H9 (cell line): ENCODE measurements around the gene ZSWIM4. TPM values are rescaled to one million over a fixed set of nuclear protein-coding genes. Genes with fewer than 3 reads are reported as not detected.

Experiments
- DNase-seq: peaks from one replicate; pipeline ENCODE4 v3.0.0-alpha.2; 2017
- H2AFZ ChIP-seq: one replicate; pipeline ENCODE4 v1.6.1; 2013; ENCODE audit warnings: mild to moderate bottlenecking, low read length, control low read depth, moderate library complexity
- H2AK5ac ChIP-seq: 2 replicates; pipeline ENCODE4 v1.6.1; 2013; ENCODE audit warnings: low read length, control low read depth, mixed read lengths; ENCODE audit not compliant: insufficient read length
- H2BK120ac ChIP-seq: one replicate; pipeline ENCODE4 v1.6.1; 2013; ENCODE audit warnings: low read depth, mild to moderate bottlenecking, low read length, control low read depth, inconsistent platforms; ENCODE audit not compliant: poor library complexity, severe bottlenecking
- H2BK12ac ChIP-seq: 2 replicates; pipeline ENCODE4 v1.6.1; 2013; ENCODE audit warnings: low read length, control low read depth, mixed read lengths, low read depth; ENCODE audit not compliant: insufficient read length
- H2BK15ac ChIP-seq: 2 replicates; pipeline ENCODE4 v1.6.1; 2013; ENCODE audit warnings: low read depth, low read length, control low read depth
- H2BK20ac ChIP-seq: one replicate; pipeline ENCODE4 v1.6.1; 2013; ENCODE audit warnings: low read depth, mild to moderate bottlenecking, low read length, control low read depth, inconsistent platforms; ENCODE audit not compliant: poor library complexity, severe bottlenecking
- H2BK5ac ChIP-seq: 2 replicates; pipeline ENCODE4 v1.6.1; 2013; ENCODE audit warnings: low read length, control low read depth, mixed read lengths; ENCODE audit not compliant: insufficient read length
- H3K14ac ChIP-seq: 2 replicates; pipeline ENCODE4 v1.6.1; 2013; ENCODE audit warnings: low read length, control low read depth; ENCODE audit not compliant: insufficient read depth
- H3K18ac ChIP-seq: 2 replicates; pipeline ENCODE4 v1.6.1; 2013; ENCODE audit warnings: low read depth, mild to moderate bottlenecking, mixed read lengths, low read length, control low read depth; ENCODE audit not compliant: insufficient read length
- H3K23ac ChIP-seq: 2 replicates; pipeline ENCODE4 v1.6.1; 2013; ENCODE audit warnings: low read length, control low read depth, mixed read lengths, low read depth; ENCODE audit not compliant: insufficient read length
- H3K23me2 ChIP-seq: 2 replicates; pipeline ENCODE4 v1.6.1; 2013; ENCODE audit warnings: low read depth, mild to moderate bottlenecking, mixed read lengths, low read length, control low read depth; ENCODE audit not compliant: insufficient read length, poor library complexity, severe bottlenecking
- H3K27ac ChIP-seq: 2 replicates; pipeline ENCODE4 v1.5.1; 2013; ENCODE audit warnings: low read length, control low read depth, mixed read lengths, low read depth; ENCODE audit not compliant: insufficient read length
- H3K27me3 ChIP-seq: 2 replicates; pipeline ENCODE4 v1.6.1; 2013; ENCODE audit warnings: low read length, control low read depth, inconsistent platforms; ENCODE audit not compliant: insufficient read depth
- H3K4ac ChIP-seq: 2 replicates; pipeline ENCODE4 v1.6.1; 2013; ENCODE audit warnings: low read depth, mild to moderate bottlenecking, control low read depth, inconsistent platforms, low read length, moderate library complexity
- H3K4me1 ChIP-seq: 2 replicates; pipeline ENCODE4 v1.6.1; 2013; ENCODE audit warnings: low read length, control low read depth, inconsistent platforms; ENCODE audit not compliant: insufficient read depth
- H3K4me2 ChIP-seq: 2 replicates; pipeline ENCODE4 v1.6.1; 2013; ENCODE audit warnings: low read length, control low read depth, mixed read lengths; ENCODE audit not compliant: insufficient read length, insufficient read depth
- H3K56ac ChIP-seq: 2 replicates; pipeline ENCODE4 v1.6.1; 2013; ENCODE audit warnings: low read depth, mild to moderate bottlenecking, mixed read lengths, low read length, control low read depth; ENCODE audit not compliant: insufficient read length
- H3K79me1 ChIP-seq: 2 replicates; pipeline ENCODE4 v1.6.1; 2013; ENCODE audit warnings: low read depth, mild to moderate bottlenecking, moderate library complexity, low read length, control low read depth, inconsistent platforms; ENCODE audit not compliant: insufficient read depth, poor library complexity, severe bottlenecking
- H3K79me2 ChIP-seq: 2 replicates; pipeline ENCODE4 v1.6.1; 2013; ENCODE audit warnings: low read length, control low read depth, inconsistent platforms; ENCODE audit not compliant: insufficient read depth
- H3K9ac ChIP-seq: 2 replicates; pipeline ENCODE4 v1.6.1; 2013; ENCODE audit warnings: low read length, control low read depth, mixed read lengths; ENCODE audit not compliant: insufficient read length; ENCODE audit errors: extremely low read depth
- H3K9me3 ChIP-seq: one replicate; pipeline ENCODE4 v1.6.1; 2013; ENCODE audit warnings: low read depth, low read length, inconsistent platforms; ENCODE audit not compliant: control insufficient read depth
- H3T11ph ChIP-seq: one replicate; pipeline ENCODE4 v1.6.1; 2013; ENCODE audit warnings: mild to moderate bottlenecking, low read length, control low read depth, inconsistent platforms
- H4K20me1 ChIP-seq: one replicate; pipeline ENCODE4 v1.6.1; 2013; ENCODE audit not compliant: control insufficient read depth, insufficient read length, insufficient read depth
- H4K5ac ChIP-seq: 2 replicates; pipeline ENCODE4 v1.6.1; 2013; ENCODE audit warnings: low read depth, mild to moderate bottlenecking, mixed read lengths, low read length, control low read depth; ENCODE audit not compliant: insufficient read length
- H4K8ac ChIP-seq: replicated peaks from 2 replicates; pipeline ENCODE4 v1.6.1; 2013; ENCODE audit warnings: low read length, control low read depth, mixed read lengths, low read depth; ENCODE audit not compliant: insufficient read length
- H4K91ac ChIP-seq: 2 replicates; pipeline ENCODE4 v1.6.1; 2013; ENCODE audit warnings: low read depth, mild to moderate bottlenecking, moderate library complexity, mixed read lengths, low read length, control low read depth; ENCODE audit not compliant: insufficient read length
- H3K27ac Mint-ChIP-seq, 3 experiments: 2 replicates in 2 of 3; 3 replicates in 1 of 3; pipeline ENCODE4 v1.8.0; 2020 to 2021; ENCODE audit warnings: mixed read lengths in 3 of 3, mild to moderate bottlenecking in 1 of 3, moderate library complexity in 1 of 3
- H3K27me3 Mint-ChIP-seq: 2 replicates; pipeline ENCODE4 v1.8.0; 2021; ENCODE audit warnings: low read depth, mild to moderate bottlenecking, moderate library complexity, mixed read lengths
- H3K36me3 Mint-ChIP-seq, 3 experiments: 2 replicates in 2 of 3; 3 replicates in 1 of 3; pipeline ENCODE4 v1.8.0; 2020 to 2021; ENCODE audit warnings: low read depth in 3 of 3, mixed read lengths in 3 of 3; ENCODE audit not compliant: insufficient read depth in 1 of 3
- H3K4me1 Mint-ChIP-seq, 2 experiments: 2 replicates each; pipeline ENCODE4 v1.8.0; 2020; ENCODE audit warnings: mixed read lengths in 2 of 2
- H3K4me3 Mint-ChIP-seq, 2 experiments: 2 replicates in 1 of 2; 3 replicates in 1 of 2; pipeline ENCODE4 v1.8.0; 2020 to 2021; ENCODE audit warnings: mild to moderate bottlenecking in 2 of 2, mixed read lengths in 2 of 2, moderate library complexity in 1 of 2
- H3K9me3 Mint-ChIP-seq, 2 experiments: 2 replicates in 1 of 2; 3 replicates in 1 of 2; pipeline ENCODE4 v1.8.0; 2020; ENCODE audit warnings: mild to moderate bottlenecking in 2 of 2, mixed read lengths in 2 of 2, moderate library complexity in 1 of 2
- WGBS: extraction: QIAGEN DNeasy Blood & Tissue Kit; methylation state at CpG from one replicate; pipeline ENCODE4 v1.1.7; 2013; ENCODE audit warnings: missing lambda C conversion rate, low lambda C conversion rate, mixed read lengths; ENCODE audit not compliant: insufficient read length; ENCODE audit errors: extremely low coverage; 5-methylcytosine and 5-hydroxymethylcytosine counted together
- total RNA-seq: library from RNA; stranded (reverse); gene quantifications from 2 replicates; pipeline ENCODE4 v1.2.1, GENCODE V29; 2021
- TF ChIP-seq, protein P1 (sequence below): fragments of 200-600 bp; sonication (generic); conservative IDR thresholded peaks from 3 replicates; pipeline ENCODE4 v1.8.0; 2021; ENCODE audit warnings: antibody characterized with exemption, mild to moderate bottlenecking

The ZSWIM4 gene
- total RNA-seq, 1 experiment from 2014 or later = 50.7 TPM

DNA sequence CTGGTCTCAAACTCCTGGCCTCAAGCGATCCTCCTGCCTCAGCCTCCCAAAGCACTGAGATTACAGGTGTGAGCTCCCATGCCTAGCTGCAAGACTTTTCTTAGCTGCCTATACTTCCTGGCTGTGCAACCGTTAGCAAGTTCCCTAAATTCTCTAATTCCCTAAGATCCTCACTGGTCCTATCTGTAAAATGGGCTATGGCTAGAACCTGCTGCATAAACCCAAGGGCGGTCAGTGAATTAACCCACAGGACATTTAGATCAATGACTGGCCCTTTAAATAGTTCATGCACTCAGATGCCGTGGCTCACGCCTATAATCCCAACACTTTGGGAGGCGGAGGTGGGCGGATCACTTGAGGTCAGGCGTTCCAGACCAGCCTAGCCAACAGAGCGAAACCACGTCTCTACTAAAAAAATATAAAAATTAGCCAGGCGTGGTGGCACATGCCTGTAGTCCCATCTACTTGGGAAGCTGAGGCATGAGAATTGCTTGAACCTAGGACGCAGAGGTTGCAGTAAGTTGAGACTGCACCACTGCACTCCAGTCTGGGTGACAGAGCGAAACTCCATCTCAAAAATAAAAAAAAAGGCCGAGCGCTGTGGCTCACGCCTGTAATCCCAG lies 25.1 kb upstream of the ZSWIM4 start:
- H3K27me3 Mint-ChIP-seq = no peaks in the 10 kb centered on the region; the same call in 1 of the 2 replicates
- H2BK12ac ChIP-seq = no peak overlapping the region
- no peak overlapping the region for H3K18ac ChIP-seq
- no peak overlapping the region for H4K91ac ChIP-seq
- H3K23me2 ChIP-seq = no peaks in the 10 kb centered on the region
- no peaks in the 10 kb centered on the region for H3K9me3 Mint-ChIP-seq
- H2AK5ac ChIP-seq = no peak overlapping the region
- H3K9me3 ChIP-seq = no peaks in the 10 kb centered on the region
- no peak overlapping the region for H3K27ac Mint-ChIP-seq
- no peaks in the 10 kb centered on the region; the same call in 1 of the 2 replicates for H3K4me1 ChIP-seq
- H4K20me1 ChIP-seq = no peaks in the 10 kb centered on the region
- no peaks in the 10 kb centered on the region for H3K79me1 ChIP-seq
- H2BK15ac ChIP-seq = no peak overlapping the region
- H3K14ac ChIP-seq = no peak overlapping the region
- H3K36me3 Mint-ChIP-seq = peaks cover 5 to 19% (median 6%) of the 10 kb centered on the region in 3 experiments; a peak in 6 of 7 replicates
- H3K4ac ChIP-seq = no peak overlapping the region
- H2BK20ac ChIP-seq = no peak overlapping the region
- peaks cover 6 to 8% of the 10 kb centered on the region in 2 experiments for H3K4me1 Mint-ChIP-seq
- DNase-seq = no peak
- H3K27ac ChIP-seq = no peak overlapping the region
- no CpG with 5 or more reads among the region's 16 CpGs for WGBS
- no peak overlapping the region for H3T11ph ChIP-seq
- no peak overlapping the region for H2AFZ ChIP-seq
- H3K27me3 ChIP-seq = no peaks in the 10 kb centered on the region
- H4K5ac ChIP-seq = no peak overlapping the region
- no peak overlapping the region for H3K23ac ChIP-seq
- no peak overlapping the region for H3K4me2 ChIP-seq
- no peak overlapping the region for H2BK5ac ChIP-seq
- H3K4me3 Mint-ChIP-seq = no peak overlapping the region
- no peak overlapping the region for H2BK120ac ChIP-seq
- H3K56ac ChIP-seq = no peak overlapping the region
- H4K8ac ChIP-seq = no peak overlapping the region
- peaks cover 3% of the 10 kb centered on the region; the same call in 1 of the 2 replicates for H3K79me2 ChIP-seq
- H3K9ac ChIP-seq = no peak overlapping the region
- TF ChIP-seq, protein P1, sequence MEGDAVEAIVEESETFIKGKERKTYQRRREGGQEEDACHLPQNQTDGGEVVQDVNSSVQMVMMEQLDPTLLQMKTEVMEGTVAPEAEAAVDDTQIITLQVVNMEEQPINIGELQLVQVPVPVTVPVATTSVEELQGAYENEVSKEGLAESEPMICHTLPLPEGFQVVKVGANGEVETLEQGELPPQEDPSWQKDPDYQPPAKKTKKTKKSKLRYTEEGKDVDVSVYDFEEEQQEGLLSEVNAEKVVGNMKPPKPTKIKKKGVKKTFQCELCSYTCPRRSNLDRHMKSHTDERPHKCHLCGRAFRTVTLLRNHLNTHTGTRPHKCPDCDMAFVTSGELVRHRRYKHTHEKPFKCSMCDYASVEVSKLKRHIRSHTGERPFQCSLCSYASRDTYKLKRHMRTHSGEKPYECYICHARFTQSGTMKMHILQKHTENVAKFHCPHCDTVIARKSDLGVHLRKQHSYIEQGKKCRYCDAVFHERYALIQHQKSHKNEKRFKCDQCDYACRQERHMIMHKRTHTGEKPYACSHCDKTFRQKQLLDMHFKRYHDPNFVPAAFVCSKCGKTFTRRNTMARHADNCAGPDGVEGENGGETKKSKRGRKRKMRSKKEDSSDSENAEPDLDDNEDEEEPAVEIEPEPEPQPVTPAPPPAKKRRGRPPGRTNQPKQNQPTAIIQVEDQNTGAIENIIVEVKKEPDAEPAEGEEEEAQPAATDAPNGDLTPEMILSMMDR = no peak
